ENCODE data around the gene EXOC7.

DNA sequence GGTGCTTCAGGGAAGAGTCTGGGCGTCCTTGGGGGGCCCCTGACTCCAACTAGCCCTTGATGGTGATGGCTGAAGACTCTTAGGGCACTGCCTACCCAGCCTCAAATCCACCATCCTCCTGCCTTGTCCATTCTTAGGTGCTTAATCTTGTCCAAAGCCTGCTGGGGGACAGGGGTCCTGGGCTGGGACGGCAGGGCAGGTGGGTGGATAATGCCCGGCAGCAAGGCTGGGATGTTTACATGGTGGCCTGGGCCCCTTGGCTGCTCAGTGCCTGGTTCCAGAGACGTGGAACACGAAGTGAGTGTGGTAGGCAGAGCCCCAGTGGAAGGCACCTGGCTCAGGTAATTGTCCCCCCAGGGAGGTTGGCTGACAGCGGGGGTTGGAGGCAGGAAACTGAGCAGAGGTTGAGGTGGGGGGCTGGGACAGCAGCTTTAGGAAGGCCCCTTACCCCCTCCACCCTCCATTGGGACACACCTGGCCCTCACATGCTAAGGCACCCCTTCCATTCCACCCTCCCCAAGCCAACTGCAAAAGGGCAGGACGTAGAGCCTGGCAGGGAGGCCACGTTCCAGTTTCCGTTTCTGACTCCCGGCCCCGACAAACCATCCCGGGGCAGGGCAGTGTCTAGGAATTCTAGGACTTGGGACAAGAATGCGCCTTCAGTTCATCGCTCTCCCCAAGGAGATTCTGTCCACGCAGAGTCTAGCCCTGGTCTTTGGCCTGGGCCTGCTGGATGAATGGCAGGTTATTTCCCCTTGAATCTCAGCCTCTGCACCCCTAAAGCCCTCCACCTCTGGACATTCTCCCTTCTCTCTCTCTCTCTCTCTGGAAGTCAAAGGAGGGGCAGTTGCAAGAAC, 35.5 kb upstream of the EXOC7 start:
- TF ChIP-seq CTCF (IDR thresholded peaks at IDR 0.05 in 8 of 11, conservative IDR thresholded peaks at IDR 0.05 in 3 of 11) (no peak), POLR2A (IDR thresholded peaks at IDR 0.05) (no peak), POLR2AphosphoS5 (IDR thresholded peaks at IDR 0.05) (no peak)
